Kidney capillary endothelial cell (primary cell): ENCODE measurements around the gene GEMIN4.
"Not testable (repeated sequence)": the region's sequence is repeated elsewhere in the genome, so short reads cannot be mapped to it uniquely, and the experiment has no call there.

Experiments used
- DNase-seq: peaks from one replicate; pipeline ENCODE4 v3.0.0-alpha.2; 2018; ENCODE audit warnings: low spot score

GEMIN4 gene

GRCh38 chr17:699345-699744 is 52.7 kb downstream of the GEMIN4 start:
- DNase-seq, result peak; percentile 47

- DNase-seq, result not testable (repeated sequence)
These were observed 54.0 kb downstream of the GEMIN4 start for GRCh38 chr17:698096-698495.

- DNase-seq, result no peak
These were observed 54.4 kb downstream of the GEMIN4 start for GRCh38 chr17:697682-698081.

GRCh38 chr17:696369-696768 is 55.7 kb downstream of the GEMIN4 start:
- DNase-seq, result no peak
